K562 (cell line): ENCODE data around the gene SMAD7. TPM values are rescaled to one million over a fixed set of nuclear protein-coding genes. Genes with fewer than 3 reads are reported as not detected.

Experiments
- ATAC-seq: fragments of 200-7000 bp; cut with Tn5 transposase; 3 replicates; pipeline ENCODE4 v1.9.1; 2020; ENCODE audit warnings: moderate library complexity
- BruUV-seq: library from RNA; stranded (reverse); fragments of 400-500 nt; replicated peaks from 2 replicates; lab custom pipeline; 2021; lab: Mats Ljungman, UMichigan
- CTCF ChIA-PET: fragments of 300-600 bp; formaldehyde crosslinking; extraction: SDS; loops from one replicate; lab custom pipeline; 2021; ENCODE audit warnings: low intra/inter-chr PET ratio; lab: Yijun Ruan, JAX
- POLR2A ChIA-PET: fragments of 300-600, 350-650 bp; sonication (Branson Sonifier 250); formaldehyde crosslinking; extraction: SDS; loops from one replicate; lab custom pipeline; 2021; ENCODE audit warnings: antibody characterized with exemption, inconsistent platforms; lab: Yijun Ruan, JAX
- DNase-seq, 4 experiments: peaks; one replicate each; pipeline versions ENCODE4 v3.0.0 to v3.0.0-alpha.2; 2011 to 2018; ENCODE audit warnings: low spot score in 3 of 4, mixed read lengths in 3 of 4; ENCODE audit errors: extremely low read depth in 1 of 4
- FAIRE-seq: peaks from 2 replicates; lab custom pipeline; 2011; peaks lifted over from hg19 to GRCh38; lab: Jason Lieb, UNC
- H2AFZ ChIP-seq: 2 replicates; pipeline ENCODE4 v1.6.0; 2011; ENCODE audit warnings: low read depth, low read length, control low read depth, inconsistent platforms
- H3K27ac ChIP-seq: fragments of 200-600 bp; 3 replicates; pipeline ENCODE4 v1.8.0; 2011; ENCODE audit warnings: low read depth, mild to moderate bottlenecking, control low read depth, inconsistent platforms, low read length, moderate library complexity, mixed read lengths; ENCODE audit errors: extremely low read depth
- H3K27me3 ChIP-seq, 2 experiments: fragments of 300-600 bp in 1 of 2; 2 replicates in 1 of 2; 3 replicates in 1 of 2; pipeline versions ENCODE4 v1.6.0 to v1.8.0; 2011; ENCODE audit warnings: inconsistent platforms in 2 of 2, low read length in 2 of 2, mild to moderate bottlenecking in 1 of 2, mixed read lengths in 1 of 2, moderate library complexity in 1 of 2; ENCODE audit not compliant: control insufficient read depth in 2 of 2, insufficient read depth in 2 of 2
- H3K36me3 ChIP-seq: fragments of 300-600 bp; 3 replicates; pipeline ENCODE4 v1.8.0; 2011; ENCODE audit warnings: mild to moderate bottlenecking, low read length, inconsistent platforms; ENCODE audit not compliant: control insufficient read depth, insufficient read depth
- H3K4me1 ChIP-seq, 2 experiments: fragments of 200-600 bp in 1 of 2; replicated peaks in 1 of 2; 2 replicates in 1 of 2; 3 replicates in 1 of 2; pipeline versions ENCODE4 v1.5.1 to v1.8.0; 2011; ENCODE audit warnings: inconsistent platforms in 2 of 2, low read length in 2 of 2, mild to moderate bottlenecking in 1 of 2, mixed read lengths in 1 of 2, moderate library complexity in 1 of 2; ENCODE audit not compliant: control insufficient read depth in 2 of 2, insufficient read depth in 2 of 2
- H3K4me2 ChIP-seq: 2 replicates; pipeline ENCODE4 v1.6.1; 2011; ENCODE audit warnings: low read length, control low read depth, inconsistent platforms, mixed read lengths; ENCODE audit not compliant: insufficient read depth
- H3K4me3 ChIP-seq: fragments of 200-600 bp; sonication (generic), shearing (Covaris generic); 2 replicates; pipeline ENCODE4 v1.5.1; 2016; ENCODE audit warnings: control low read depth, inconsistent platforms
- H3K79me2 ChIP-seq: fragments of 200-600 bp; 3 replicates; pipeline ENCODE4 v1.8.0; 2011; ENCODE audit warnings: low read length, inconsistent platforms; ENCODE audit not compliant: control insufficient read depth, insufficient read depth
- H3K9ac ChIP-seq, 2 experiments: 2 replicates each; pipeline versions ENCODE4 v1.6.0 to v1.6.1; 2011; ENCODE audit warnings: low read depth in 2 of 2, low read length in 2 of 2, control low read depth in 1 of 2, inconsistent platforms in 1 of 2, mild to moderate bottlenecking in 1 of 2, mixed read lengths in 1 of 2; ENCODE audit not compliant: insufficient read depth in 1 of 2
- H3K9me1 ChIP-seq: one replicate; pipeline ENCODE4 v1.6.0; 2011; ENCODE audit warnings: inconsistent platforms, mild to moderate bottlenecking, low read length, moderate library complexity; ENCODE audit not compliant: control insufficient read depth, insufficient read depth
- H3K9me3 ChIP-seq: replicated peaks from 2 replicates; pipeline ENCODE4 v1.5.1; 2011; ENCODE audit warnings: low read depth, low read length, inconsistent platforms; ENCODE audit not compliant: control insufficient read depth, insufficient read depth
- H4K20me1 ChIP-seq: replicated peaks from 2 replicates; pipeline ENCODE4 v1.6.1; 2011; ENCODE audit warnings: low read length, inconsistent platforms, mixed read lengths; ENCODE audit not compliant: control insufficient read depth, insufficient read depth
- CBX2 ChIP-seq: fragments of 200-600 bp; sonication (generic); IDR thresholded peaks from one replicate; pipeline ENCODE4 v1.6.1; 2012; ENCODE audit warnings: mild to moderate bottlenecking, low read length, inconsistent platforms; ENCODE audit not compliant: insufficient read depth, poor library complexity, severe bottlenecking
- CREBBP ChIP-seq: IDR thresholded peaks from one replicate; pipeline ENCODE4 v1.6.1; 2012; ENCODE audit warnings: low read depth, mild to moderate bottlenecking, control low read depth, inconsistent platforms, low read length
- CXXC5 ChIP-seq: fragments of 250-450 bp; sonication (Bioruptor Pico); IDR thresholded peaks from 2 replicates; pipeline ENCODE4 v1.8.0; 2022; ENCODE audit warnings: inconsistent platforms, mild to moderate bottlenecking, moderate library complexity
- DDX20 ChIP-seq: fragments of 450-650 bp; IDR thresholded peaks from 2 replicates; pipeline ENCODE4 v1.6.1; 2016; ENCODE audit warnings: missing genetic modification characterization, low read depth, mild to moderate bottlenecking, missing compliant biosample characterization, moderate library complexity
- DMBX1 ChIP-seq: fragments of 250-450 bp; sonication (Bioruptor Pico); IDR thresholded peaks from 2 replicates; pipeline ENCODE4 v1.8.0; 2022; ENCODE audit warnings: inconsistent platforms, mild to moderate bottlenecking, moderate library complexity, borderline replicate concordance
- EP300 ChIP-seq: IDR thresholded peaks from 2 replicates; pipeline ENCODE4 v1.6.1; 2012; ENCODE audit warnings: low read length, improper control_type of control experiment
- FUS ChIP-seq: fragments of 200-400 bp; formaldehyde crosslinking; optimal IDR thresholded peaks from 2 replicates; pipeline ENCODE3; 2017; ENCODE audit warnings: low read depth, low read length
- KAT8 ChIP-seq: fragments of 450-650 bp; IDR thresholded peaks from 2 replicates; pipeline ENCODE4 v1.6.1; 2016; ENCODE audit warnings: low read depth, mild to moderate bottlenecking
- NR3C1 ChIP-seq: sonication (generic); formaldehyde crosslinking; IDR thresholded peaks from 2 replicates; pipeline ENCODE4 v1.8.1; 2022; ENCODE audit warnings: missing genetic modification reagents
- RBM34 ChIP-seq: fragments of 200-400 bp; formaldehyde crosslinking; IDR thresholded peaks from 2 replicates; pipeline ENCODE4 v1.6.1; 2018; ENCODE audit warnings: low read length, borderline replicate concordance; ENCODE audit not compliant: insufficient read depth
- TEAD2 ChIP-seq: fragments of 450-650 bp; IDR thresholded peaks from 2 replicates; pipeline ENCODE4 v1.6.1; 2016; ENCODE audit warnings: missing genetic modification characterization, control low read depth, missing compliant biosample characterization
- ZBTB7A ChIP-seq: IDR thresholded peaks from 2 replicates; pipeline ENCODE4 v1.6.1; 2011; ENCODE audit warnings: low read depth, mild to moderate bottlenecking, low read length, moderate library complexity, borderline replicate concordance; ENCODE audit not compliant: control insufficient read depth
- ZKSCAN3 ChIP-seq: fragments of 250-450 bp; sonication (Bioruptor Pico); IDR thresholded peaks from 2 replicates; pipeline ENCODE4 v1.4.0; 2020
- ZNF324 ChIP-seq: fragments of 250-450 bp; sonication (Bioruptor Pico); IDR thresholded peaks from 2 replicates; pipeline ENCODE4 v1.4.0; 2020; ENCODE audit warnings: mild to moderate bottlenecking
- ZNF668 ChIP-seq: fragments of 250-450 bp; sonication (Bioruptor Pico); IDR thresholded peaks from 2 replicates; pipeline ENCODE4 v1.8.0; 2022; ENCODE audit warnings: mild to moderate bottlenecking, inconsistent platforms
- ZNF778 ChIP-seq: fragments of 450-650 bp; formaldehyde crosslinking; IDR thresholded peaks from 2 replicates; pipeline ENCODE4 v1.4.0; 2020; ENCODE audit warnings: mild to moderate bottlenecking, moderate library complexity
- WGBS: fragments of 100-300 bp; shearing (Covaris generic); methylation state at CpG from one replicate; pipeline ENCODE4 v1.1.6; 2016; ENCODE audit warnings: low coverage, mixed read lengths; ENCODE audit not compliant: insufficient coverage; ENCODE audit errors: missing lambda C conversion rate; 5-methylcytosine and 5-hydroxymethylcytosine counted together
- in situ Hi-C: fragments of 300-500 bp; cut with MboI; formaldehyde crosslinking; loops from 4 replicates; pipeline ENCODE4 v1.15.0; 2018; ENCODE audit warnings: inconsistent platforms, mixed read lengths
- intact Hi-C: fragments of 100-400 bp; cut with micrococcal nuclease; formaldehyde crosslinking; loops from 2 replicates; pipeline ENCODE4 v1.14.2; 2022
- polyA plus RNA-seq, 8 experiments: library from polyadenylated mRNA; depleted of rRNA in 4 of 8; stranded (reverse) in 5 of 8; unstranded in 3 of 8; fragments of >200 nt; fragmentation: Nextera tagmentation in 2 of 8; fragmentation: Illumina TruSeq in 1 of 8; extraction: Ambion mirVana in 2 of 8; extraction: Trizol in 1 of 8; gene quantifications; 2 replicates each; pipeline versions ENCODE4 v1.2.1 to v1.2.3, GENCODE V29; 2011 to 2014; ENCODE audit warnings: inconsistent platforms in 1 of 8, missing spikeins in 1 of 8
- total RNA-seq, 7 experiments: library from RNA; depleted of rRNA in 6 of 7; stranded (reverse); fragments of >200 nt in 6 of 7; fragmentation: Illumina TruSeq in 2 of 7; extraction: Trizol in 2 of 7; gene quantifications; 2 replicates each; pipeline versions ENCODE4 v1.2.1 to v1.2.3, GENCODE V29; 2011 to 2021; ENCODE audit warnings: low replicate concordance in 1 of 7
- TF ChIP-seq, protein P1 (sequence below), 2 experiments: IDR thresholded peaks; 2 replicates each; pipeline ENCODE4 v1.6.1; 2011; ENCODE audit warnings: borderline replicate concordance in 1 of 2, control low read depth in 1 of 2, low read depth in 1 of 2, low read length in 1 of 2, mild to moderate bottlenecking in 1 of 2, mixed read lengths in 1 of 2, moderate library complexity in 1 of 2; ENCODE audit not compliant: insufficient read depth in 1 of 2, insufficient read length in 1 of 2, poor library complexity in 1 of 2, severe bottlenecking in 1 of 2; ENCODE audit errors: extremely low read depth in 1 of 2
- TF ChIP-seq, protein P2 (sequence below): sonication (generic); formaldehyde crosslinking; IDR thresholded peaks from 2 replicates; pipeline ENCODE4 v1.4.0; 2020; ENCODE audit warnings: mild to moderate bottlenecking, missing genetic modification reagents

The SMAD7 gene
- total and polyA plus RNA-seq, 9 of the 15 experiments (the other 6 are each of a cell fraction or from before 2014, with no cell fraction given): 0.13 to 3.0 (median 1.6) TPM

DNA sequence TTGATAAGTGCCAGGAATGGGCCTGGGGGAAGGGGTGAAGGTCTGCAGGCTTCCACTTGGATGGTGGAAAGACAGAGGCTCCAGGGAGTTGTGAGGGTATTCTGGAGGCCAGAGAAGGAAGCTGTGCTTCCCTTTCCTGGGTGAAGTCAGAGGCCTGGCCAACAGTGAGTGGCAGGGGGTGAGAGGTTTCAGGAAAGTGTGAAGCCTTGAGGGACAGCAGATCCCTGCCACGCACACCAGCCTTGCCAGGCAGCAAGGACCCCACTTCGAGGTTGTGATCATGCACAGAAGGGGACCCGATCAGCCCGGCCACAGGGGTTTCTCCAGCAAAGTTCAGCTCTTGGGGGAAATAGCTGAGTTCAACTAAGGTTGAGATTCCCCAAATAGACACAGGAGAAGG, 66.5 kb downstream of the SMAD7 start:
- no peak overlapping the region for H2AFZ ChIP-seq
- 3% methylated on average over 4 of the region's 4 CpGs for WGBS
- BruUV-seq: no TSS peak
- H3K79me2 ChIP-seq: no peaks in the 10 kb centered on the region
- no peaks in the 10 kb centered on the region for H3K9me3 ChIP-seq
- H3K36me3 ChIP-seq: no peaks in the 10 kb centered on the region
- no peaks in the 10 kb centered on the region for H4K20me1 ChIP-seq
- H3K27me3 ChIP-seq: no peaks in the 10 kb centered on the region
- ChIA-PET CTCF (no interaction called here), POLR2A (no interaction called here)
- no peak for FAIRE-seq
- H3K4me2 ChIP-seq: no peak overlapping the region
- TF ChIP-seq ZKSCAN3 (CRISPR knock-in tag) (no peak), RBM34 (no peak), NR3C1 (CRISPR knock-in tag) (no peak), CXXC5 (no peak), TEAD2 (tag) (no peak), ZNF668 (CRISPR knock-in tag) (no peak), ZNF778 (CRISPR knock-in tag) (no peak), DDX20 (no peak), KAT8 (no peak), ZNF324 (CRISPR knock-in tag) (no peak), EP300 (no peak), CREBBP (no peak), CBX2 (no peak), ZBTB7A (no peak), FUS (no peak), DMBX1 (CRISPR knock-in tag) (no peak)
- TF ChIP-seq, protein P1, sequence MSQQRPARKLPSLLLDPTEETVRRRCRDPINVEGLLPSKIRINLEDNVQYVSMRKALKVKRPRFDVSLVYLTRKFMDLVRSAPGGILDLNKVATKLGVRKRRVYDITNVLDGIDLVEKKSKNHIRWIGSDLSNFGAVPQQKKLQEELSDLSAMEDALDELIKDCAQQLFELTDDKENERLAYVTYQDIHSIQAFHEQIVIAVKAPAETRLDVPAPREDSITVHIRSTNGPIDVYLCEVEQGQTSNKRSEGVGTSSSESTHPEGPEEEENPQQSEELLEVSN (IDR thresholded peaks at IDR 0.05; ENCODE audit: borderline replicate concordance in 1 of 2, extremely low read depth in 1 of 2, insufficient read depth in 1 of 2, insufficient read length in 1 of 2, low read depth in 1 of 2, low read length in 1 of 2, poor library complexity in 1 of 2, severe bottlenecking in 1 of 2): no peak
- TF ChIP-seq, protein P2, sequence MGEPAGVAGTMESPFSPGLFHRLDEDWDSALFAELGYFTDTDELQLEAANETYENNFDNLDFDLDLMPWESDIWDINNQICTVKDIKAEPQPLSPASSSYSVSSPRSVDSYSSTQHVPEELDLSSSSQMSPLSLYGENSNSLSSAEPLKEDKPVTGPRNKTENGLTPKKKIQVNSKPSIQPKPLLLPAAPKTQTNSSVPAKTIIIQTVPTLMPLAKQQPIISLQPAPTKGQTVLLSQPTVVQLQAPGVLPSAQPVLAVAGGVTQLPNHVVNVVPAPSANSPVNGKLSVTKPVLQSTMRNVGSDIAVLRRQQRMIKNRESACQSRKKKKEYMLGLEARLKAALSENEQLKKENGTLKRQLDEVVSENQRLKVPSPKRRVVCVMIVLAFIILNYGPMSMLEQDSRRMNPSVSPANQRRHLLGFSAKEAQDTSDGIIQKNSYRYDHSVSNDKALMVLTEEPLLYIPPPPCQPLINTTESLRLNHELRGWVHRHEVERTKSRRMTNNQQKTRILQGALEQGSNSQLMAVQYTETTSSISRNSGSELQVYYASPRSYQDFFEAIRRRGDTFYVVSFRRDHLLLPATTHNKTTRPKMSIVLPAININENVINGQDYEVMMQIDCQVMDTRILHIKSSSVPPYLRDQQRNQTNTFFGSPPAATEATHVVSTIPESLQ: no peak
- ATAC-seq: no peak
- intact Hi-C loops: no loop called here
- no peak overlapping the region for H3K27ac ChIP-seq
- peaks cover 0 to under 1% of the 10 kb centered on the region in 2 experiments; a peak in 2 of 5 replicates for H3K4me1 ChIP-seq
- H3K9ac ChIP-seq: no peak overlapping the region
- in situ Hi-C loops: no loop called here
- DNase-seq: no peak
- H3K4me3 ChIP-seq: no peak overlapping the region
- no peaks in the 10 kb centered on the region for H3K9me1 ChIP-seq
